ENCODE results near the gene ALCAM. TPM values are rescaled to one million over a fixed set of nuclear protein-coding genes. Genes with fewer than 3 reads are reported as not detected.

The ALCAM gene
- total and polyA plus RNA-seq, 2 donors (not counting 1 experiment from before 2014, with no cell fraction given): 168 to 188 TPM

DNA sequence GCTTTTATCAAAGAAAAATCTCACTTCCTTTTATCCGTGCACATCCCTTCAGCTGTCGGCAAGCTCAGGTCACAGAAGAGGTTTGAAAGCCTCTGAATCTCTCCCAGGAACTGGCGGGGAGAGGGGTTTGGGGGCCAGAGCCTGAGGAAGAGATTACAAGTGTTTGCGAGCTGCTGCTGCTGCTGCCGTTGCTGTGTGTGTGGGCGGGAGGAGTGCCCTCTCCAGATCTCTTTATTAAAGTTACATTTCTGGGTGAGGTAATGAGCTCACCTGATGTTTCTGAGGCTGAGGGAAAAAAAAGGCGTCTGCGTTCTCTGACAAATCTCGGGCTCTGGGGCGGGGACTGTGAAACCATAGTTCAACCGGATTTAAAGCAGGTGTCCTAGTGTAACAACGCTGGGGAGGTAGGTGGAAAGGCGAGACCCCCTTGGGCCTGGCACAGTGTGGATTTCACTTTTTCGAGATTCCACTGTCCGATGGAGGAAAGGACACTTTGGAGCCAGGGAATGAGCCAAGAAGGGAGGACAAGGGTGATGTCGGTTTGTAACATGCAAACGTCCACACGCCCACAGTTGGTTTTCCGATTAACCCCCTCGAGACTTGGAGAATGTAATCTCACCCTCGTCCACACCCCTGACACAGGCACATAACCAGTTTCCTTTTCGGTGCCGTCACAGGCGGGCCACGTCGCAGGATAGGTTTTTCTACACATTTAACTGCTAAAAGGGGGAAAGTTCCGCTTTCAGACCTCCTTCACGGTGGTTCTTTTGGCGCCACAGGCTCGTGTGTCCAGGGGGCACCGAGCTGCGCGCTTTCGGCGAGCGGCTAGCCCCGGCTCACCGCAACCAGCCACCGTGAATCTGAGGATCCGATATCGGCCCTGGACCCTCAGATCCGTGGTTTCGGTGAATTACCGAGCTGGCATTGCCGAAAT is 2.1 kb downstream of the ALCAM start:
- no peak for TF ChIP-seq CTCF (conservative IDR thresholded peaks at IDR 0.05 in 1 of 2, IDR thresholded peaks at IDR 0.05 in 1 of 2; ENCODE audit: low read depth in 1 of 2, low read length in 2 of 2)
- no peak for TF ChIP-seq EZH2 (IDR thresholded peaks at IDR 0.05; ENCODE audit: low read length, missing control alignments)
- H3K27ac ChIP-seq (ENCODE audit: insufficient read depth, low read length): peak overlapping the region; percentile 85
- peak overlapping the region; percentile 87 for H2AFZ ChIP-seq (ENCODE audit: low read length)
- no peaks in the 10 kb centered on the region for H3K36me3 ChIP-seq (ENCODE audit: control insufficient read depth, insufficient read depth, low read length)
- H3K4me2 ChIP-seq (ENCODE audit: extremely low read depth, insufficient read depth, low read length): peak overlapping the region; percentile 89
- H3K9me3 ChIP-seq (ENCODE audit: control insufficient read depth, insufficient read depth, low read depth, low read length): no peaks in the 10 kb centered on the region
- peak; percentile 67 to 79 for DNase-seq (ENCODE audit: low read depth in 2 of 2)
- H3K4me1 ChIP-seq (ENCODE audit: control insufficient read depth, extremely low read depth, insufficient read depth, low read length): peaks cover 3% of the 10 kb centered on the region
- H3K27me3 ChIP-seq (ENCODE audit: control insufficient read depth, insufficient read depth, low read length): no peaks in the 10 kb centered on the region
- no peaks in the 10 kb centered on the region for H4K20me1 ChIP-seq (ENCODE audit: control insufficient read depth, extremely low read depth, insufficient read depth, low read length)
- H3K4me3 ChIP-seq (replicated peaks in 1 of 4; ENCODE audit: control extremely low read depth in 1 of 4, insufficient read depth in 1 of 4, low read depth in 3 of 4, low read length in 4 of 4): peak overlapping the region; percentile 59 to 98 (median 92)
- peaks cover 69% of the 10 kb centered on the region for H3K79me2 ChIP-seq (ENCODE audit: control insufficient read depth, insufficient read depth, low read length)
- peak overlapping the region; percentile 86 for H3K9ac ChIP-seq (ENCODE audit: insufficient read depth, low read length)

DNA sequence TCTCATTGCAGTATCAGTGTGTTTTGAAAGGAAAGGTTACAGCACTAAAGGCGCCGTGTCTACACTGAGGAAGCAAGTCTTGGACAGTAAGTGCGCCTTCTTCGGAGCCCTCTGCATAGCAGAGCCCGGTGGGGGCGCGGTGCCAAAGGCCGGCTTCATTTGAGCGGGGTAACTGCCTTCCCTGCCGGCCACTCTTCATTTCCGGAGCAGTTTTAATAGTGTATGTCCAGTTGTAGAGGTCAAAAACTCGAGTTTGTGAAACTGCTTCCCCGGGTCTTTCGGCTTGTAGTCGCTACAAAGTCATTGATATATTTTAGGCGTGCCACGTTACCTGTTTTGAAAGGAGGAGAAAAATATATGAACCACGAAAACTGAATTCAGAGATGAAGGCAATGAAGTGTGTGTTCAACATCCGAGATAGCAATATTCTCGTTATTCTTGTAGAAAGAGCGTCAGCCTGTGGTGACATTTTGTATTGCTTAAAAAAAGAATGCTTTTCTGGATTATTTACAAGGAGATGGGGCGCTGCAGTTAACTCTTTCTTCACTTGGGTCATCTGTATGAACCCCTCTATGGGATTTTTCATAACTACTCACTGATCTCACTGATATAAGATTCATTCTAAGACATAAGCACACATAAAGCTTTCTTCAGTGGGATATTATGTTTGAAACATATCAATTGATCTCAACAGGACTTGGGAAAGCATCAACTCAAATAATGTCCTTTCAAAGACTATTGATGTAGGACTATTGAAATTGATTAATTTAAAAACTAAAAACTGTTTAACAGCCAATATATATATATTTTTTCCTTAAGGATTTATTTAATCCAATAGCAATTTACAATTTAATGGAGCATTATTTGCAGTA is 3.0 kb downstream of the ALCAM start:
- peak overlapping the region; percentile 86 for H3K9ac ChIP-seq (ENCODE audit: insufficient read depth, low read length)
- peak; percentile 75 to 86 for DNase-seq (ENCODE audit: low read depth in 2 of 2)
- H3K27ac ChIP-seq (ENCODE audit: insufficient read depth, low read length): peak overlapping the region; percentile 85
- H3K27me3 ChIP-seq (ENCODE audit: control insufficient read depth, insufficient read depth, low read length): no peaks in the 10 kb centered on the region
- TF ChIP-seq EZH2 (IDR thresholded peaks at IDR 0.05; ENCODE audit: low read length, missing control alignments) (no peak), CTCF (conservative IDR thresholded peaks at IDR 0.05 in 1 of 2, IDR thresholded peaks at IDR 0.05 in 1 of 2; ENCODE audit: low read depth in 1 of 2, low read length in 2 of 2) (peak; percentile 72 to 75)
- no peaks in the 10 kb centered on the region for H3K36me3 ChIP-seq (ENCODE audit: control insufficient read depth, insufficient read depth, low read length)
- H4K20me1 ChIP-seq (ENCODE audit: control insufficient read depth, extremely low read depth, insufficient read depth, low read length): no peaks in the 10 kb centered on the region
- peak overlapping the region; percentile 95 for H3K4me2 ChIP-seq (ENCODE audit: extremely low read depth, insufficient read depth, low read length)
- H3K4me1 ChIP-seq (ENCODE audit: control insufficient read depth, extremely low read depth, insufficient read depth, low read length): no peaks in the 10 kb centered on the region
- no peaks in the 10 kb centered on the region for H3K9me3 ChIP-seq (ENCODE audit: control insufficient read depth, insufficient read depth, low read depth, low read length)
- H3K79me2 ChIP-seq (ENCODE audit: control insufficient read depth, insufficient read depth, low read length): peaks cover 76% of the 10 kb centered on the region
- peak overlapping the region; percentile 87 for H2AFZ ChIP-seq (ENCODE audit: low read length)
- H3K4me3 ChIP-seq (replicated peaks in 1 of 4; ENCODE audit: control extremely low read depth in 1 of 4, insufficient read depth in 1 of 4, low read depth in 3 of 4, low read length in 4 of 4): peak overlapping the region; percentile 59 to 98 (median 92)

DNA sequence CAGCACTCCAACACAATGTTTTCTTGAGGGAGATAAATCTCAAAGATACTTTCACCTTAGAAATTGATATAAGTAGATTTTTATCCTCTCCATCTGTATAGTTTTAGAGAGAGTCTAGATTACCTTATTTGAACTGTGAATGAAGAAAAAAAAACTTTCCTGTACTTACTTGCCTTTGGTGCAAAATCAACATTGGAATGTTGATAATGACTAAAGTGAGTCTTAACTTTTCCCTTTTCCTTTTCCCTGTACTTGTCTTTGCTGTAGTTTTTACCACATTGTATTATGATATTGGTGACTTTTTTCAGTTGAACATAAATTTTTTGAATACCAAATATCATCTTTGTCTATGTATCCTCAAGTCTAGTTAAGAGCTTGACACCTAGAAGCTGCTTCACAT is 6.7 kb downstream of the ALCAM start:
- H3K27ac ChIP-seq (ENCODE audit: insufficient read depth, low read length): no peak overlapping the region
- no peak overlapping the region for H3K9ac ChIP-seq (ENCODE audit: insufficient read depth, low read length)
- H3K27me3 ChIP-seq (ENCODE audit: control insufficient read depth, insufficient read depth, low read length): no peaks in the 10 kb centered on the region
- no peaks in the 10 kb centered on the region for H3K9me3 ChIP-seq (ENCODE audit: control insufficient read depth, insufficient read depth, low read depth, low read length)
- no peak overlapping the region for H2AFZ ChIP-seq (ENCODE audit: low read length)
- no peaks in the 10 kb centered on the region for H4K20me1 ChIP-seq (ENCODE audit: control insufficient read depth, extremely low read depth, insufficient read depth, low read length)
- H3K4me3 ChIP-seq (replicated peaks in 1 of 4; ENCODE audit: control extremely low read depth in 1 of 4, insufficient read depth in 1 of 4, low read depth in 3 of 4, low read length in 4 of 4): no peak overlapping the region
- DNase-seq (ENCODE audit: low read depth in 2 of 2): no peak
- H3K4me1 ChIP-seq (ENCODE audit: control insufficient read depth, extremely low read depth, insufficient read depth, low read length): no peaks in the 10 kb centered on the region
- H3K4me2 ChIP-seq (ENCODE audit: extremely low read depth, insufficient read depth, low read length): no peak overlapping the region
- no peak for TF ChIP-seq EZH2 (IDR thresholded peaks at IDR 0.05; ENCODE audit: low read length, missing control alignments)
- no peak for TF ChIP-seq CTCF (conservative IDR thresholded peaks at IDR 0.05 in 1 of 2, IDR thresholded peaks at IDR 0.05 in 1 of 2; ENCODE audit: low read depth in 1 of 2, low read length in 2 of 2)
- no peaks in the 10 kb centered on the region for H3K36me3 ChIP-seq (ENCODE audit: control insufficient read depth, insufficient read depth, low read length)
- peaks cover 94% of the 10 kb centered on the region for H3K79me2 ChIP-seq (ENCODE audit: control insufficient read depth, insufficient read depth, low read length)
